ENCODE data around the gene KREMEN1.

DNA sequence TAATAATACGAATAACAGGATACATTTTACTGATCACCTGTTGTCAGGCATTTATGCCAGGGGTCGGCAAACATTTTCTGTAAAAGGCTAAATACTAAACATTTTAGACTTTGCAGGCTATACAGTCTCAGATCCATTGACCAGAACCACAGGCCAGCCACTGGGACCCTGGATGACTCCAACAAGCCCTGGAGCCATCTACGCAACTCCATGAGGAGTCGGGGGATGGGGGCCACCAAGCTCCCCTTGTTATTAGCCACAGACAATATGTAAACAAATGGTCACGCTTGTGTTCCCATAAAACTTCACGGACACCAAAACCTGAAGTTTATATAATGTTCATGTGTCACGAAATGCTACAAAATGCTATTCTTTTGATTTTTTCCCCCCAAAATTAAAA is 78.5 kb downstream of the KREMEN1 start:
- TF ChIP-seq CTCF (IDR thresholded peaks at IDR 0.05; ENCODE audit: borderline replicate concordance, extremely low read depth, low read length, poor library complexity, severe bottlenecking) (no peak), EZH2 (IDR thresholded peaks at IDR 0.05; ENCODE audit: borderline replicate concordance, low read depth, low read length, severe bottlenecking) (no peak)

Measured in DND-41 (cell line).